ENCODE measurements around the gene BEGAIN. TPM values are rescaled to one million over a fixed set of nuclear protein-coding genes. Genes with fewer than 3 reads are reported as not detected.
A peak's percentile ranks its signal among the peaks of the same experiment; 100 is the strongest.

BEGAIN gene
- polyA plus RNA-seq, 1 donor from 2014 or later: 10.9 TPM

DNA sequence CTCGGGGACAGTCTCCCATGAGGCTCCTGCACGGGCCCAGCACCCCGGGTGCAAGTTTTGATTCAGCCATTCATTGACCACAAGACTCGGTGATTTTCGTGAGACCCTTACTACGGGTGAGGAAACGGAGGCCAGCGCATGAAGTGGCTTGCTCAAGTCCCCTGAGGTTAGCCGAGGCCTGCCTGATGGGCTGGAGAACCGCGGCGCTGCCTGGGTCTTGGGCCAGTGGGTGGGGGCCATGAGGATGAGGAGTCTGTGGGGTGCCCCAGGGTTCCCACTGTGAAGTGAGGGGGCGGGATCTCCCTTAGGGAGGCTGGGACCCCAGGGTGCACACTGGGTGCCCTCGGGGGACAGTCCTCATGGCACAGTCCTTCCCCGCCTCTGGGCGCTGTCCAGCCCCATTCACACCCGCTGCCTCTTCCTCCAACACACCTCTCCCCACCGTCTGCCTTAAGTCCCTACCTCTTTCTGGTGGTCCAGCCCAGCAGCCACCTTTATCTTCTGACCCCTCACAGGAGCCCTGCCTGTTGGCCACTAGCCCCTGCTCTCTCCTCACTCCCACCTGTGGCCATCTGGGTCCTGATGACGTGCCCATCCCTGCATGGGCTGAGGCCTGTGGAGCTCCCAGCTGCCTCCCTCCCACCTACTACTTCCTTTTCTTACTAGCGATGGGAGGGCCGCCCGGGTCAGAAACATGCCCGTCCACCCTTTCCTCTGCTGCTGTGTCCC, 16.3 kb downstream of the BEGAIN start:
- Histone ChIP-seq H4K20me1 (ENCODE audit: insufficient read depth) (no peaks in the 10 kb centered on the region), H3K27ac (ENCODE audit: low read length) (no peak overlapping the region), H3F3A (ENCODE audit: insufficient read depth, low read length, poor library complexity, severe bottlenecking) (no peaks in the 10 kb centered on the region), H3K79me2 (replicated peaks; ENCODE audit: insufficient read depth, low read length) (peaks cover 21% of the 10 kb centered on the region), H3K4me3 (ENCODE audit: low read length) (no peak overlapping the region), H2AFZ (ENCODE audit: low read depth, low read length) (no peak overlapping the region), H3K9me2 (ENCODE audit: insufficient read depth, low read length) (no peaks in the 10 kb centered on the region), H3K9me3 (ENCODE audit: low read length) (no peaks in the 10 kb centered on the region), H3K4me2 (ENCODE audit: low read length) (no peak overlapping the region), H3K36me3 (ENCODE audit: insufficient read depth, low read length) (no peaks in the 10 kb centered on the region), H3K27me3 (ENCODE audit: insufficient read depth, low read depth, low read length) (peaks cover 22% of the 10 kb centered on the region), H3K9ac (ENCODE audit: low read length) (no peak overlapping the region)
- TF ChIP-seq TAF1 (IDR thresholded peaks at IDR 0.05; ENCODE audit: low read depth) (no peak), POLR2AphosphoS5 (IDR thresholded peaks at IDR 0.05) (no peak), CTCF (IDR thresholded peaks at IDR 0.05; ENCODE audit: poor library complexity, severe bottlenecking) (no peak), SMC3 (conservative IDR thresholded peaks at IDR 0.05; ENCODE audit: poor library complexity) (no peak), RAD21 (conservative IDR thresholded peaks at IDR 0.05) (no peak), EP300 (conservative IDR thresholded peaks at IDR 0.05; ENCODE audit: poor library complexity, severe bottlenecking) (no peak)
- TF ChIP-seq, protein P1, sequence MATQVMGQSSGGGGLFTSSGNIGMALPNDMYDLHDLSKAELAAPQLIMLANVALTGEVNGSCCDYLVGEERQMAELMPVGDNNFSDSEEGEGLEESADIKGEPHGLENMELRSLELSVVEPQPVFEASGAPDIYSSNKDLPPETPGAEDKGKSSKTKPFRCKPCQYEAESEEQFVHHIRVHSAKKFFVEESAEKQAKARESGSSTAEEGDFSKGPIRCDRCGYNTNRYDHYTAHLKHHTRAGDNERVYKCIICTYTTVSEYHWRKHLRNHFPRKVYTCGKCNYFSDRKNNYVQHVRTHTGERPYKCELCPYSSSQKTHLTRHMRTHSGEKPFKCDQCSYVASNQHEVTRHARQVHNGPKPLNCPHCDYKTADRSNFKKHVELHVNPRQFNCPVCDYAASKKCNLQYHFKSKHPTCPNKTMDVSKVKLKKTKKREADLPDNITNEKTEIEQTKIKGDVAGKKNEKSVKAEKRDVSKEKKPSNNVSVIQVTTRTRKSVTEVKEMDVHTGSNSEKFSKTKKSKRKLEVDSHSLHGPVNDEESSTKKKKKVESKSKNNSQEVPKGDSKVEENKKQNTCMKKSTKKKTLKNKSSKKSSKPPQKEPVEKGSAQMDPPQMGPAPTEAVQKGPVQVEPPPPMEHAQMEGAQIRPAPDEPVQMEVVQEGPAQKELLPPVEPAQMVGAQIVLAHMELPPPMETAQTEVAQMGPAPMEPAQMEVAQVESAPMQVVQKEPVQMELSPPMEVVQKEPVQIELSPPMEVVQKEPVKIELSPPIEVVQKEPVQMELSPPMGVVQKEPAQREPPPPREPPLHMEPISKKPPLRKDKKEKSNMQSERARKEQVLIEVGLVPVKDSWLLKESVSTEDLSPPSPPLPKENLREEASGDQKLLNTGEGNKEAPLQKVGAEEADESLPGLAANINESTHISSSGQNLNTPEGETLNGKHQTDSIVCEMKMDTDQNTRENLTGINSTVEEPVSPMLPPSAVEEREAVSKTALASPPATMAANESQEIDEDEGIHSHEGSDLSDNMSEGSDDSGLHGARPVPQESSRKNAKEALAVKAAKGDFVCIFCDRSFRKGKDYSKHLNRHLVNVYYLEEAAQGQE (IDR thresholded peaks at IDR 0.05; ENCODE audit: borderline replicate concordance): no peak

- H3K4me2 ChIP-seq (ENCODE audit: low read length): no peak overlapping the region
- no peak overlapping the region for H2AFZ ChIP-seq (ENCODE audit: low read depth, low read length)
- H3K27me3 ChIP-seq (ENCODE audit: insufficient read depth, low read depth, low read length): peaks cover 22% of the 10 kb centered on the region
These were observed 17.4 kb downstream of the BEGAIN start for GRCh38 chr14:100569734-100570286.

More at GRCh38 chr14:100569734-100570286, 17.4 kb downstream of the BEGAIN start:
- no peaks in the 10 kb centered on the region for H3K9me3 ChIP-seq (ENCODE audit: low read length)
- H3K4me3 ChIP-seq (ENCODE audit: low read length): peak overlapping the region; percentile 67
- H3K36me3 ChIP-seq (ENCODE audit: insufficient read depth, low read length): no peaks in the 10 kb centered on the region
- H3F3A ChIP-seq (ENCODE audit: insufficient read depth, low read length, poor library complexity, severe bottlenecking): no peaks in the 10 kb centered on the region
- H3K9ac ChIP-seq (ENCODE audit: low read length): peak overlapping the region; percentile 23
- H3K27ac ChIP-seq (ENCODE audit: low read length): no peak overlapping the region
- H3K9me2 ChIP-seq (ENCODE audit: insufficient read depth, low read length): no peaks in the 10 kb centered on the region
- TF ChIP-seq, protein P1 (IDR thresholded peaks at IDR 0.05; ENCODE audit: borderline replicate concordance): no peak
- TF ChIP-seq RAD21 (conservative IDR thresholded peaks at IDR 0.05) (no peak), TAF1 (IDR thresholded peaks at IDR 0.05; ENCODE audit: low read depth) (no peak), EP300 (conservative IDR thresholded peaks at IDR 0.05; ENCODE audit: poor library complexity, severe bottlenecking) (no peak), MXI1 (conservative IDR thresholded peaks at IDR 0.05; ENCODE audit: poor library complexity, severe bottlenecking) (no peak), SMC3 (conservative IDR thresholded peaks at IDR 0.05; ENCODE audit: poor library complexity) (no peak), POLR2AphosphoS5 (IDR thresholded peaks at IDR 0.05) (no peak), CTCF (IDR thresholded peaks at IDR 0.05; ENCODE audit: poor library complexity, severe bottlenecking) (no peak), EZH2 (IDR thresholded peaks at IDR 0.05; ENCODE audit: borderline replicate concordance, insufficient read depth, low read length, poor library complexity, severe bottlenecking) (no peak)
- no peaks in the 10 kb centered on the region for H4K20me1 ChIP-seq (ENCODE audit: insufficient read depth)
- H3K79me2 ChIP-seq (replicated peaks; ENCODE audit: insufficient read depth, low read length): peaks cover 26% of the 10 kb centered on the region
